ENCODE results near the gene PACRG.

- TF ChIP-seq CTCF (IDR thresholded peaks at IDR 0.05; ENCODE audit: insufficient read depth, low read length, poor library complexity, severe bottlenecking), result no peak
- TF ChIP-seq EZH2phosphoT487 (conservative IDR thresholded peaks at IDR 0.05; ENCODE audit: low read length), result no peak
These were observed 602.2 kb downstream of the PACRG start for GRCh38 chr6:163329991-163330390.
